ENCODE results near the gene TSC22D2. TPM values are rescaled to one million over a fixed set of nuclear protein-coding genes. Genes with fewer than 3 reads are reported as not detected.

The TSC22D2 gene
- total RNA-seq, 1 donor from 2014 or later = 66.0 TPM

- intact Hi-C loops (cut with DNase I) = no loop called here
- DNase-seq (ENCODE audit: low spot score) = no peak
Measured at GRCh38 chr3:150509780-150510179, 101.7 kb downstream of the TSC22D2 start.

- intact Hi-C loops (cut with DNase I) = no loop called here
Measured at GRCh38 chr3:150511122-150511821, 103.2 kb downstream of the TSC22D2 start.

GRCh38 chr3:150515210-150515609 is 107.1 kb downstream of the TSC22D2 start:
- no peak for DNase-seq (ENCODE audit: low spot score)
- intact Hi-C loops (cut with DNase I) = no loop called here

More at GRCh38 chr3:150511122-150511821, 103.2 kb downstream of the TSC22D2 start:
- no peak for DNase-seq (ENCODE audit: low spot score)

Other genes starting within 250 kb of the TSC22D2 start
- 24.0 TPM for gene SERP1, start 138.2 kb downstream of the TSC22D2 start, total RNA-seq
- 65.4 TPM for gene EIF2A, start 138.5 kb downstream of the TSC22D2 start, total RNA-seq
- gene SELENOT, start 195.0 kb downstream of the TSC22D2 start, total RNA-seq = 75.8 TPM

Measured in cardiac septum (tissue), 1 donor.